Peyer's patch (tissue), 4 donors: Measurements from ENCODE around the gene TAS2R50. TPM values are rescaled to one million over a fixed set of nuclear protein-coding genes. Genes with fewer than 3 reads are reported as not detected.

Experiments used
- DNase-seq, 3 donors: peaks; one replicate each; pipeline ENCODE4 v3.0.0-alpha.2; 2017 to 2019
- H3K27ac ChIP-seq, 4 donors: fragments of 200-600 bp; sonication (generic); one replicate each; pipeline ENCODE4 v1.5.1; 2016 to 2019
- H3K27me3 ChIP-seq, 2 donors: fragments of 200-600 bp; sonication (generic); one replicate each; pipeline ENCODE4 v1.5.1; 2019
- H3K36me3 ChIP-seq, 3 donors: fragments of 200-600 bp; sonication (generic); one replicate each; pipeline ENCODE4 v1.5.1; 2016 to 2019
- H3K4me1 ChIP-seq, 4 donors: fragments of 200-600 bp; sonication (generic); one replicate each; pipeline ENCODE4 v1.5.1; 2016 to 2019
- H3K4me3 ChIP-seq, 4 donors: fragments of 200-600 bp; sonication (generic); 1 replicate in 3 of 4; 2 replicates in 1 of 4; pipeline ENCODE4 v1.5.1; 2016 to 2019; ENCODE audit warnings: mild to moderate bottlenecking in 1 of 4
- H3K9me3 ChIP-seq, 4 donors: fragments of 200-600 bp; sonication (generic); one replicate each; pipeline ENCODE4 v1.5.1; 2016 to 2019; ENCODE audit warnings: mild to moderate bottlenecking in 1 of 4
- POLR2A ChIP-seq, 2 donors: fragments of 450-650 bp; IDR thresholded peaks; one replicate each; pipeline ENCODE4 v1.5.1; 2017; ENCODE audit warnings: antibody characterized with exemption in 2 of 2, mild to moderate bottlenecking in 2 of 2, moderate library complexity in 2 of 2
- total RNA-seq, 4 donors: library from RNA; depleted of rRNA; stranded (reverse); fragments of >200 nt; gene quantifications; one replicate each; pipeline ENCODE4 v1.1.0, GENCODE V29; 2016
- TF ChIP-seq, protein P1 (sequence below), 6 experiments: fragments of 450-650 bp in 4 of 6; fragments of 200-600 bp in 2 of 6; sonication (generic) in 1 of 6; IDR thresholded peaks; one replicate each; pipeline ENCODE4 v1.5.1; 2017 to 2019; ENCODE audit warnings: antibody characterized with exemption in 6 of 6, mild to moderate bottlenecking in 3 of 6, moderate library complexity in 1 of 6

The TAS2R50 gene
- total RNA-seq, 4 donors from 2014 or later = 1.6 to 3.9 (median 1.9) TPM; not detected in 1

DNA sequence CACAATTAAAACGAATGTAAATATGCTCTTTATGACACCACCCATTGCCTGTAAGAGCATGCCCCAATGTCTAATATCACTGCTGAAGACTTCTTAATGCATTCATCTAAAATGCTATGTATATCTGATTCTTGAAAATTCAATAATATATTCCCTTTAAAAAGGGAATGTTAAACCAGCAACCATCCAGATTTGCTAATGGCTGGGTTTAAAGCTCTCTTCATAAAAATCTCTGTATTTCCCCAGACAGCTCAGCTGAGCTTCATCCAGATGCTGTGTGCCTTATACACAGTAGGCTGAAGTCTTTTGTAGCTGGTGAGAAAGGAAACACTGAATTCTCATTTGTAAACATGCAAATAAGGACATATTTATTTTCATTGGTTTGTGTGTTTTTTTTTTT is 47.5 kb downstream of the TAS2R50 start, which contains the start of gene TAS2R14:
Gene TAS2R14, minus strand, starts transcription at position 101 of the 400 bp plus-strand sequence. Its CDS starts 56 bp downstream, at position 45.
- no peak for DNase-seq
- Histone ChIP-seq H3K27me3 (no peaks in the 10 kb centered on the region), H3K4me3 (no peak within 1 kb of the TSS), H3K4me1 (no peaks in the 10 kb centered on the region), H3K9me3 (no peaks in the 10 kb centered on the region), H3K27ac (no peak within 1 kb of the TSS), H3K36me3 (no peaks in the 10 kb centered on the region)
- TF ChIP-seq, protein P1, sequence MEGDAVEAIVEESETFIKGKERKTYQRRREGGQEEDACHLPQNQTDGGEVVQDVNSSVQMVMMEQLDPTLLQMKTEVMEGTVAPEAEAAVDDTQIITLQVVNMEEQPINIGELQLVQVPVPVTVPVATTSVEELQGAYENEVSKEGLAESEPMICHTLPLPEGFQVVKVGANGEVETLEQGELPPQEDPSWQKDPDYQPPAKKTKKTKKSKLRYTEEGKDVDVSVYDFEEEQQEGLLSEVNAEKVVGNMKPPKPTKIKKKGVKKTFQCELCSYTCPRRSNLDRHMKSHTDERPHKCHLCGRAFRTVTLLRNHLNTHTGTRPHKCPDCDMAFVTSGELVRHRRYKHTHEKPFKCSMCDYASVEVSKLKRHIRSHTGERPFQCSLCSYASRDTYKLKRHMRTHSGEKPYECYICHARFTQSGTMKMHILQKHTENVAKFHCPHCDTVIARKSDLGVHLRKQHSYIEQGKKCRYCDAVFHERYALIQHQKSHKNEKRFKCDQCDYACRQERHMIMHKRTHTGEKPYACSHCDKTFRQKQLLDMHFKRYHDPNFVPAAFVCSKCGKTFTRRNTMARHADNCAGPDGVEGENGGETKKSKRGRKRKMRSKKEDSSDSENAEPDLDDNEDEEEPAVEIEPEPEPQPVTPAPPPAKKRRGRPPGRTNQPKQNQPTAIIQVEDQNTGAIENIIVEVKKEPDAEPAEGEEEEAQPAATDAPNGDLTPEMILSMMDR (IDR thresholded peaks at IDR 0.05) = no peak
- no peak for TF ChIP-seq POLR2A (IDR thresholded peaks at IDR 0.05)

DNA sequence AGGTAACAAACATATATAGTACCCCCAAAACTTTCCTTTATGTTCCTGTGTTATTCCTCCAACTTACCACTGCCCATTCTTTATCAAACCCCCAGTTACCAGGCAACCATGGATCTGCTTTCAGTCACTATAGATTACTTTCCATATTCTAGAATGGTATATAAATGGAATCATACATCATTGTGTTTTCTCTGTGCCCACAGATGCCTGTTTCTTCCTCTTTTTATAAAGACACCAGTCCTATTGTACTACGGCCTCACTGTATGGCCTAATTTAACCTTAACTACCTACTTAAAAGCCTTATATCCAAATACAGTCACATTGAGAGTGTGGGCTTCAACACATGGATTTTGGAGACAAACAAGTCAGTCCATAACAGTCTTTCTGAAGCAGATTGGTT is 50.2 kb downstream of the TAS2R50 start:
- Histone ChIP-seq H3K4me3 (no peak overlapping the region), H3K4me1 (no peaks in the 10 kb centered on the region), H3K36me3 (no peaks in the 10 kb centered on the region), H3K27me3 (no peaks in the 10 kb centered on the region), H3K9me3 (no peaks in the 10 kb centered on the region), H3K27ac (no peak overlapping the region)
- no peak for DNase-seq
- TF ChIP-seq, protein P1 (IDR thresholded peaks at IDR 0.05) = no peak
- no peak for TF ChIP-seq POLR2A (IDR thresholded peaks at IDR 0.05)

Other genes with a start within 250 kb of the TAS2R50 start
- gene TAS2R7, start 184.3 kb downstream of the TAS2R50 start, total RNA-seq = not detected
- gene TAS2R8, start 179.6 kb downstream of the TAS2R50 start, total RNA-seq = not detected
- not detected for gene TAS2R9, start 176.7 kb downstream of the TAS2R50 start, total RNA-seq
- gene TAS2R10, start 160.6 kb downstream of the TAS2R50 start, total RNA-seq = not detected
- 10 to 100 TPM in 1 of 4 donors, 1 to 10 TPM in 2, not detected in 1; 5.4 to 10.2 (median 5.8) TPM for gene PRR4, start 137.4 kb downstream of the TAS2R50 start, total RNA-seq
- 10 to 100 TPM; 42.5 to 98.2 (median 47.7) TPM for gene PRH1, start 102.7 kb downstream of the TAS2R50 start, total RNA-seq
- 1 to 10 TPM in 3 of 4 donors, not detected in 1; 1.8 to 7.9 (median 7.2) TPM for gene TAS2R13, start 77.3 kb downstream of the TAS2R50 start, total RNA-seq
- not detected for gene PRH2, start 57.7 kb downstream of the TAS2R50 start, total RNA-seq
- 1 to 10 TPM in 3 of 4 donors, not detected in 1; 3.4 to 5.1 (median 4.8) TPM for gene TAS2R14, start 47.6 kb downstream of the TAS2R50 start, total RNA-seq
- gene TAS2R20, start 11.4 kb upstream of the TAS2R50 start, total RNA-seq = 1 to 10 TPM; 3.5 to 9.1 (median 4.7) TPM
- gene TAS2R19, start 35.7 kb upstream of the TAS2R50 start, total RNA-seq = 10 to 100 TPM in 2 of 4 donors, 1 to 10 TPM in 2; 3.2 to 14.9 (median 8.2) TPM
- gene TAS2R31, start 44.5 kb upstream of the TAS2R50 start, total RNA-seq = 10 to 100 TPM in 2 of 4 donors, 1 to 10 TPM in 2; 8.1 to 20.6 (median 11.1) TPM
- 1 to 10 TPM in 3 of 4 donors, not detected in 1; 3.2 to 6.1 (median 4.2) TPM for gene TAS2R46, start 75.4 kb upstream of the TAS2R50 start, total RNA-seq
- 1 to 10 TPM; 2.1 to 7.4 (median 5.7) TPM for gene TAS2R43, start 105.4 kb upstream of the TAS2R50 start, total RNA-seq
- 10 to 100 TPM in 2 of 4 donors, 1 to 10 TPM in 2; 6.2 to 12.9 (median 10.4) TPM for gene TAS2R30, start 147.7 kb upstream of the TAS2R50 start, total RNA-seq
- 1 to 10 TPM; 5.8 to 7.9 (median 7.0) TPM for gene SMIM10L1, start 184.3 kb upstream of the TAS2R50 start, total RNA-seq
- gene TAS2R42, start 200.0 kb upstream of the TAS2R50 start, total RNA-seq = not detected